IMR-90 (cell line): Measurements from ENCODE around the gene GLP2R.

Source experiments
- BHLHE40 ChIP-seq: fragments of 150-350 bp; IDR thresholded peaks from 2 replicates; pipeline ENCODE4 v1.6.1; 2016; ENCODE audit warnings: mild to moderate bottlenecking, low read depth, low read length
- CHD1 ChIP-seq: IDR thresholded peaks from 2 replicates; pipeline ENCODE4 v1.6.1; 2012; ENCODE audit warnings: low read depth, low read length, improper control_type of control experiment
- FOS ChIP-seq: fragments of 150-350 bp; IDR thresholded peaks from 2 replicates; pipeline ENCODE4 v1.6.1; 2016; ENCODE audit warnings: low read depth, low read length
- MAFK ChIP-seq: IDR thresholded peaks from 2 replicates; pipeline ENCODE4 v1.6.1; 2012; ENCODE audit warnings: low read depth, low read length, improper control_type of control experiment
- MXI1 ChIP-seq: IDR thresholded peaks from 2 replicates; pipeline ENCODE4 v1.6.1; 2012; ENCODE audit warnings: low read depth, mild to moderate bottlenecking, low read length, moderate library complexity, borderline replicate concordance
- NFE2L2 ChIP-seq: fragments of 150-350 bp; IDR thresholded peaks from 2 replicates; pipeline ENCODE4 v1.6.1; 2016; ENCODE audit warnings: low read depth, mild to moderate bottlenecking, low read length
- POLR2A ChIP-seq: IDR thresholded peaks from 2 replicates; pipeline ENCODE4 v1.6.1; 2012; ENCODE audit warnings: mild to moderate bottlenecking, low read depth, low read length
- RAD21 ChIP-seq: IDR thresholded peaks from 2 replicates; pipeline ENCODE4 v1.6.1; 2012; ENCODE audit warnings: low read length, improper control_type of control experiment
- RCOR1 ChIP-seq: IDR thresholded peaks from 2 replicates; pipeline ENCODE4 v1.6.1; 2012; ENCODE audit warnings: mild to moderate bottlenecking, low read length, improper control_type of control experiment; ENCODE audit not compliant: insufficient replicate concordance
- RFX5 ChIP-seq: IDR thresholded peaks from 2 replicates; pipeline ENCODE4 v1.8.0; 2012; ENCODE audit warnings: low read depth, mild to moderate bottlenecking, low read length, moderate library complexity
- SMC3 ChIP-seq: fragments of 150-350 bp; IDR thresholded peaks from 2 replicates; pipeline ENCODE4 v1.6.1; 2016; ENCODE audit warnings: low read depth, mild to moderate bottlenecking, antibody characterized with exemption, low read length, moderate library complexity
- TF ChIP-seq, protein P1 (sequence below): conservative IDR thresholded peaks from 2 replicates; pipeline ENCODE4 v1.5.1; 2012; ENCODE audit warnings: mild to moderate bottlenecking, low read depth, low read length, improper control_type of control experiment
- TF ChIP-seq, protein P2 (sequence below): fragments of 150-350 bp; IDR thresholded peaks from 2 replicates; pipeline ENCODE4 v1.6.1; 2017; ENCODE audit warnings: mild to moderate bottlenecking, antibody characterized with exemption, low read length, low read depth
- TF ChIP-seq, protein P3 (sequence below): fragments of 150-350 bp; IDR thresholded peaks from 2 replicates; pipeline ENCODE4 v1.6.1; 2016; ENCODE audit warnings: low read depth, mild to moderate bottlenecking, low read length, moderate library complexity, borderline replicate concordance

DNA sequence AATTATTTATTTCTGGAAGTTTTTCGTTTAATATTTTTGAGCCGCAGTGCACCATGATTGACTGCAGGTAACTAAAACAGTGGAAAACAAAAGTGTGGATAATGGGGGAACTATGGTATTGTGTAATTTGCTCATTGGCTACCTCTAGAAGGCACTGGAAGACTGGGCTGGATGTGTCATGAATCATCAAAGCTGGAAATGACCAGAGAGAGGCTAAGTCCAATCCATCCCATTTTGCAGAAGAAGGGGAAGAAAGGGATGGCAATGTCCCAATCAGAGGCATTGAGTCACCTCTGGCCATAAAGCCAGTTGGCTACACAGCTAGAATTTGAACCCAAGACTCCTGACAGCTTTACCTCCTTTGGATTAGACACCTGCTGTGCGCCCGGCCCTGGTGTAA is 29.3 kb downstream of the GLP2R start:
- TF ChIP-seq RAD21: no peak
- no peak for TF ChIP-seq POLR2A
- TF ChIP-seq, protein P1, sequence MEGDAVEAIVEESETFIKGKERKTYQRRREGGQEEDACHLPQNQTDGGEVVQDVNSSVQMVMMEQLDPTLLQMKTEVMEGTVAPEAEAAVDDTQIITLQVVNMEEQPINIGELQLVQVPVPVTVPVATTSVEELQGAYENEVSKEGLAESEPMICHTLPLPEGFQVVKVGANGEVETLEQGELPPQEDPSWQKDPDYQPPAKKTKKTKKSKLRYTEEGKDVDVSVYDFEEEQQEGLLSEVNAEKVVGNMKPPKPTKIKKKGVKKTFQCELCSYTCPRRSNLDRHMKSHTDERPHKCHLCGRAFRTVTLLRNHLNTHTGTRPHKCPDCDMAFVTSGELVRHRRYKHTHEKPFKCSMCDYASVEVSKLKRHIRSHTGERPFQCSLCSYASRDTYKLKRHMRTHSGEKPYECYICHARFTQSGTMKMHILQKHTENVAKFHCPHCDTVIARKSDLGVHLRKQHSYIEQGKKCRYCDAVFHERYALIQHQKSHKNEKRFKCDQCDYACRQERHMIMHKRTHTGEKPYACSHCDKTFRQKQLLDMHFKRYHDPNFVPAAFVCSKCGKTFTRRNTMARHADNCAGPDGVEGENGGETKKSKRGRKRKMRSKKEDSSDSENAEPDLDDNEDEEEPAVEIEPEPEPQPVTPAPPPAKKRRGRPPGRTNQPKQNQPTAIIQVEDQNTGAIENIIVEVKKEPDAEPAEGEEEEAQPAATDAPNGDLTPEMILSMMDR: no peak
- no peak for TF ChIP-seq MXI1
- TF ChIP-seq SMC3: no peak
- no peak for TF ChIP-seq BHLHE40
- TF ChIP-seq, protein P2, sequence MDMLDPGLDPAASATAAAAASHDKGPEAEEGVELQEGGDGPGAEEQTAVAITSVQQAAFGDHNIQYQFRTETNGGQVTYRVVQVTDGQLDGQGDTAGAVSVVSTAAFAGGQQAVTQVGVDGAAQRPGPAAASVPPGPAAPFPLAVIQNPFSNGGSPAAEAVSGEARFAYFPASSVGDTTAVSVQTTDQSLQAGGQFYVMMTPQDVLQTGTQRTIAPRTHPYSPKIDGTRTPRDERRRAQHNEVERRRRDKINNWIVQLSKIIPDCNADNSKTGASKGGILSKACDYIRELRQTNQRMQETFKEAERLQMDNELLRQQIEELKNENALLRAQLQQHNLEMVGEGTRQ: no peak
- TF ChIP-seq RFX5: no peak
- no peak for TF ChIP-seq RCOR1
- no peak for TF ChIP-seq NFE2L2
- no peak for TF ChIP-seq CHD1
- TF ChIP-seq MAFK: no peak
- TF ChIP-seq FOS: no peak
- TF ChIP-seq, protein P3, sequence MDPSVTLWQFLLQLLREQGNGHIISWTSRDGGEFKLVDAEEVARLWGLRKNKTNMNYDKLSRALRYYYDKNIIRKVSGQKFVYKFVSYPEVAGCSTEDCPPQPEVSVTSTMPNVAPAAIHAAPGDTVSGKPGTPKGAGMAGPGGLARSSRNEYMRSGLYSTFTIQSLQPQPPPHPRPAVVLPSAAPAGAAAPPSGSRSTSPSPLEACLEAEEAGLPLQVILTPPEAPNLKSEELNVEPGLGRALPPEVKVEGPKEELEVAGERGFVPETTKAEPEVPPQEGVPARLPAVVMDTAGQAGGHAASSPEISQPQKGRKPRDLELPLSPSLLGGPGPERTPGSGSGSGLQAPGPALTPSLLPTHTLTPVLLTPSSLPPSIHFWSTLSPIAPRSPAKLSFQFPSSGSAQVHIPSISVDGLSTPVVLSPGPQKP: no peak
